ENCODE measurements around the gene SPATA25. TPM values are rescaled to one million over a fixed set of nuclear protein-coding genes. Genes with fewer than 3 reads are reported as not detected.

SPATA25 gene
- total and polyA plus RNA-seq, 2 donors (not counting 1 experiment from before 2014, with no cell fraction given), result 0.19 to 3.6 TPM

- Histone ChIP-seq H3K27me3 (ENCODE audit: control insufficient read depth, insufficient read depth, low read length) (no peaks in the 10 kb centered on the region), H3K9me3 (ENCODE audit: control insufficient read depth, insufficient read depth, low read depth, low read length) (no peaks in the 10 kb centered on the region), H3K9ac (ENCODE audit: insufficient read depth, low read length) (no peak overlapping the region), H3K4me2 (ENCODE audit: extremely low read depth, insufficient read depth, low read length) (no peak overlapping the region), H4K20me1 (ENCODE audit: control insufficient read depth, extremely low read depth, insufficient read depth, low read length) (no peaks in the 10 kb centered on the region), H3K4me1 (ENCODE audit: control insufficient read depth, extremely low read depth, insufficient read depth, low read length) (no peaks in the 10 kb centered on the region), H3K36me3 (ENCODE audit: control insufficient read depth, insufficient read depth, low read length) (peaks cover 26% of the 10 kb centered on the region), H3K79me2 (ENCODE audit: control insufficient read depth, insufficient read depth, low read length) (no peaks in the 10 kb centered on the region), H3K27ac (ENCODE audit: insufficient read depth, low read length) (no peak overlapping the region), H2AFZ (ENCODE audit: low read length) (no peak overlapping the region), H3K4me3 (replicated peaks in 1 of 4; ENCODE audit: control extremely low read depth in 1 of 4, insufficient read depth in 1 of 4, low read depth in 3 of 4, low read length in 4 of 4) (no peak overlapping the region)
- DNase-seq (ENCODE audit: low read depth in 2 of 2), result no peak
- TF ChIP-seq EZH2 (IDR thresholded peaks at IDR 0.05; ENCODE audit: low read length, missing control alignments) (no peak), CTCF (conservative IDR thresholded peaks at IDR 0.05 in 1 of 2, IDR thresholded peaks at IDR 0.05 in 1 of 2; ENCODE audit: low read depth in 1 of 2, low read length in 2 of 2) (no peak)
These were observed 43.9 kb downstream of the SPATA25 start for GRCh38 chr20:45843506-45843905.

GRCh38 chr20:45842169-45842812 is 45.1 kb downstream of the SPATA25 start:
- H3K4me3 ChIP-seq (replicated peaks in 1 of 4; ENCODE audit: control extremely low read depth in 1 of 4, insufficient read depth in 1 of 4, low read depth in 3 of 4, low read length in 4 of 4), result no peak overlapping the region
- TF ChIP-seq CTCF (conservative IDR thresholded peaks at IDR 0.05 in 1 of 2, IDR thresholded peaks at IDR 0.05 in 1 of 2; ENCODE audit: low read depth in 1 of 2, low read length in 2 of 2) (no peak), EZH2 (IDR thresholded peaks at IDR 0.05; ENCODE audit: low read length, missing control alignments) (no peak)
- H3K4me2 ChIP-seq (ENCODE audit: extremely low read depth, insufficient read depth, low read length), result no peak overlapping the region
- no peak overlapping the region for H2AFZ ChIP-seq (ENCODE audit: low read length)
- H3K27me3 ChIP-seq (ENCODE audit: control insufficient read depth, insufficient read depth, low read length), result no peaks in the 10 kb centered on the region
- peak; percentile 12 to 69 for DNase-seq (ENCODE audit: low read depth in 2 of 2)
- no peaks in the 10 kb centered on the region for H4K20me1 ChIP-seq (ENCODE audit: control insufficient read depth, extremely low read depth, insufficient read depth, low read length)
- H3K36me3 ChIP-seq (ENCODE audit: control insufficient read depth, insufficient read depth, low read length), result peaks cover 24% of the 10 kb centered on the region
- H3K27ac ChIP-seq (ENCODE audit: insufficient read depth, low read length), result peak overlapping the region; percentile 7
- H3K9ac ChIP-seq (ENCODE audit: insufficient read depth, low read length), result no peak overlapping the region
- no peaks in the 10 kb centered on the region for H3K79me2 ChIP-seq (ENCODE audit: control insufficient read depth, insufficient read depth, low read length)
- no peaks in the 10 kb centered on the region for H3K9me3 ChIP-seq (ENCODE audit: control insufficient read depth, insufficient read depth, low read depth, low read length)
- H3K4me1 ChIP-seq (ENCODE audit: control insufficient read depth, extremely low read depth, insufficient read depth, low read length), result no peaks in the 10 kb centered on the region

GRCh38 chr20:45841407-45842129 is 45.9 kb downstream of the SPATA25 start:
- Histone ChIP-seq H2AFZ (ENCODE audit: low read length) (no peak overlapping the region), H3K9ac (ENCODE audit: insufficient read depth, low read length) (no peak overlapping the region), H3K27me3 (ENCODE audit: control insufficient read depth, insufficient read depth, low read length) (no peaks in the 10 kb centered on the region), H3K79me2 (ENCODE audit: control insufficient read depth, insufficient read depth, low read length) (peaks cover 1% of the 10 kb centered on the region), H3K9me3 (ENCODE audit: control insufficient read depth, insufficient read depth, low read depth, low read length) (no peaks in the 10 kb centered on the region), H4K20me1 (ENCODE audit: control insufficient read depth, extremely low read depth, insufficient read depth, low read length) (no peaks in the 10 kb centered on the region), H3K4me3 (replicated peaks in 1 of 4; ENCODE audit: control extremely low read depth in 1 of 4, insufficient read depth in 1 of 4, low read depth in 3 of 4, low read length in 4 of 4) (no peak overlapping the region), H3K4me2 (ENCODE audit: extremely low read depth, insufficient read depth, low read length) (no peak overlapping the region), H3K27ac (ENCODE audit: insufficient read depth, low read length) (peak overlapping the region; percentile 3), H3K36me3 (ENCODE audit: control insufficient read depth, insufficient read depth, low read length) (peaks cover 24% of the 10 kb centered on the region), H3K4me1 (ENCODE audit: control insufficient read depth, extremely low read depth, insufficient read depth, low read length) (peaks cover 2% of the 10 kb centered on the region)
- DNase-seq (ENCODE audit: low read depth in 2 of 2), result no peak
- TF ChIP-seq CTCF (conservative IDR thresholded peaks at IDR 0.05 in 1 of 2, IDR thresholded peaks at IDR 0.05 in 1 of 2; ENCODE audit: low read depth in 1 of 2, low read length in 2 of 2), result no peak
